ENCODE measurements around the gene ANKRD65. TPM values are rescaled to one million over a fixed set of nuclear protein-coding genes. Genes with fewer than 3 reads are reported as not detected.

ANKRD65 gene
- total RNA-seq, 1 experiment from 2014 or later: 0.18 TPM

GRCh38 chr1:1425426-1425752 is 4.3 kb upstream of the ANKRD65 start:
- ATAC-seq (no peak), DNase-seq (no peak)
- Histone ChIP-seq H2AFZ (ENCODE audit: low read length) (no peak overlapping the region), H3K9me2 (replicated peaks; ENCODE audit: low read length) (no peaks in the 10 kb centered on the region), H4K20me1 (ENCODE audit: low read length) (no peaks in the 10 kb centered on the region), H3K27ac (ENCODE audit: low read length) (no peak overlapping the region), H3K27me3 (ENCODE audit: low read length) (no peaks in the 10 kb centered on the region), H3K79me2 (ENCODE audit: low read length) (no peaks in the 10 kb centered on the region), H3K4me1 (ENCODE audit: insufficient read depth, low read length) (peaks cover 15% of the 10 kb centered on the region), H3K4me3 (ENCODE audit: low read length) (no peak overlapping the region), H3K4me2 (ENCODE audit: low read length) (no peak overlapping the region), H3K36me3 (ENCODE audit: low read depth, low read length) (no peaks in the 10 kb centered on the region), H3K9me3 (ENCODE audit: low read length) (no peaks in the 10 kb centered on the region), H3K9ac (ENCODE audit: low read length) (no peak overlapping the region), H3F3A (ENCODE audit: low read length, unreplicated experiment) (peaks cover 4% of the 10 kb centered on the region)
- ChIA-PET POLR2A (ENCODE audit: unreplicated experiment) (no interaction called here), CTCF (no interaction called here)
- intact Hi-C loops (cut with micrococcal nuclease): no loop called here
- BruUV-seq (replicated peaks): no TSS peak
- TF ChIP-seq, protein P1, sequence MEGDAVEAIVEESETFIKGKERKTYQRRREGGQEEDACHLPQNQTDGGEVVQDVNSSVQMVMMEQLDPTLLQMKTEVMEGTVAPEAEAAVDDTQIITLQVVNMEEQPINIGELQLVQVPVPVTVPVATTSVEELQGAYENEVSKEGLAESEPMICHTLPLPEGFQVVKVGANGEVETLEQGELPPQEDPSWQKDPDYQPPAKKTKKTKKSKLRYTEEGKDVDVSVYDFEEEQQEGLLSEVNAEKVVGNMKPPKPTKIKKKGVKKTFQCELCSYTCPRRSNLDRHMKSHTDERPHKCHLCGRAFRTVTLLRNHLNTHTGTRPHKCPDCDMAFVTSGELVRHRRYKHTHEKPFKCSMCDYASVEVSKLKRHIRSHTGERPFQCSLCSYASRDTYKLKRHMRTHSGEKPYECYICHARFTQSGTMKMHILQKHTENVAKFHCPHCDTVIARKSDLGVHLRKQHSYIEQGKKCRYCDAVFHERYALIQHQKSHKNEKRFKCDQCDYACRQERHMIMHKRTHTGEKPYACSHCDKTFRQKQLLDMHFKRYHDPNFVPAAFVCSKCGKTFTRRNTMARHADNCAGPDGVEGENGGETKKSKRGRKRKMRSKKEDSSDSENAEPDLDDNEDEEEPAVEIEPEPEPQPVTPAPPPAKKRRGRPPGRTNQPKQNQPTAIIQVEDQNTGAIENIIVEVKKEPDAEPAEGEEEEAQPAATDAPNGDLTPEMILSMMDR (conservative IDR thresholded peaks at IDR 0.05; ENCODE audit: low read depth, low read length): no peak
- TF ChIP-seq EZH2 (IDR thresholded peaks at IDR 0.05; ENCODE audit: low read length, unreplicated experiment) (no peak), EZH2phosphoT487 (IDR thresholded peaks at IDR 0.05; ENCODE audit: borderline replicate concordance, low read length) (no peak)

- H3K27me3 ChIP-seq (ENCODE audit: low read length): no peaks in the 10 kb centered on the region
- no peak overlapping the region for H3K4me2 ChIP-seq (ENCODE audit: low read length)
- DNase-seq (no peak), ATAC-seq (no peak)
- no peaks in the 10 kb centered on the region for H4K20me1 ChIP-seq (ENCODE audit: low read length)
- no peak overlapping the region for H3K27ac ChIP-seq (ENCODE audit: low read length)
- no peaks in the 10 kb centered on the region for H3K9me3 ChIP-seq (ENCODE audit: low read length)
- H3K4me3 ChIP-seq (ENCODE audit: low read length): no peak overlapping the region
- H3K4me1 ChIP-seq (ENCODE audit: insufficient read depth, low read length): peaks cover 15% of the 10 kb centered on the region
- peaks cover 4% of the 10 kb centered on the region for H3F3A ChIP-seq (ENCODE audit: low read length, unreplicated experiment)
- ChIA-PET POLR2A (ENCODE audit: unreplicated experiment) (no interaction called here), CTCF (no interaction called here)
- intact Hi-C loops (cut with micrococcal nuclease): no loop called here
- no peaks in the 10 kb centered on the region for H3K36me3 ChIP-seq (ENCODE audit: low read depth, low read length)
- TF ChIP-seq, protein P1 (conservative IDR thresholded peaks at IDR 0.05; ENCODE audit: low read depth, low read length): no peak
- TF ChIP-seq EZH2phosphoT487 (IDR thresholded peaks at IDR 0.05; ENCODE audit: borderline replicate concordance, low read length): no peak
- TF ChIP-seq EZH2 (IDR thresholded peaks at IDR 0.05; ENCODE audit: low read length, unreplicated experiment): no peak
- no TSS peak for BruUV-seq (replicated peaks)
- H2AFZ ChIP-seq (ENCODE audit: low read length): no peak overlapping the region
- no peaks in the 10 kb centered on the region for H3K9me2 ChIP-seq (replicated peaks; ENCODE audit: low read length)
- no peaks in the 10 kb centered on the region for H3K79me2 ChIP-seq (ENCODE audit: low read length)
- no peak overlapping the region for H3K9ac ChIP-seq (ENCODE audit: low read length)
These were observed 3.6 kb upstream of the ANKRD65 start for GRCh38 chr1:1424707-1425106.

GRCh38 chr1:1423245-1423597 is 2.1 kb upstream of the ANKRD65 start:
- TF ChIP-seq EZH2 (IDR thresholded peaks at IDR 0.05; ENCODE audit: low read length, unreplicated experiment): no peak
- no peak for TF ChIP-seq EZH2phosphoT487 (IDR thresholded peaks at IDR 0.05; ENCODE audit: borderline replicate concordance, low read length)
- no peak overlapping the region for H3K9ac ChIP-seq (ENCODE audit: low read length)
- no peaks in the 10 kb centered on the region for H3K36me3 ChIP-seq (ENCODE audit: low read depth, low read length)
- H3K4me3 ChIP-seq (ENCODE audit: low read length): no peak overlapping the region
- POLR2A ChIA-PET (ENCODE audit: unreplicated experiment): no interaction called here
- ATAC-seq (no peak), DNase-seq (no peak)
- no peaks in the 10 kb centered on the region for H3F3A ChIP-seq (ENCODE audit: low read length, unreplicated experiment)
- H3K27ac ChIP-seq (ENCODE audit: low read length): no peak overlapping the region
- intact Hi-C loops (cut with micrococcal nuclease): no loop called here
- CTCF ChIA-PET: no interaction called here
- H3K9me2 ChIP-seq (replicated peaks; ENCODE audit: low read length): no peaks in the 10 kb centered on the region
- H3K79me2 ChIP-seq (ENCODE audit: low read length): no peaks in the 10 kb centered on the region
- no peaks in the 10 kb centered on the region for H3K27me3 ChIP-seq (ENCODE audit: low read length)
- no peaks in the 10 kb centered on the region for H4K20me1 ChIP-seq (ENCODE audit: low read length)
- H3K4me1 ChIP-seq (ENCODE audit: insufficient read depth, low read length): peaks cover 15% of the 10 kb centered on the region
- BruUV-seq (replicated peaks): no TSS peak
- H2AFZ ChIP-seq (ENCODE audit: low read length): no peak overlapping the region
- no peak overlapping the region for H3K4me2 ChIP-seq (ENCODE audit: low read length)
- H3K9me3 ChIP-seq (ENCODE audit: low read length): no peaks in the 10 kb centered on the region
